Loucy (cell line): ENCODE data around the gene OTUD1.

ENCODE experiments used
- H2AFZ ChIP-seq: fragments of 200-600 bp; sonication (generic); 2 replicates; pipeline ENCODE4 v1.6.0; 2016; ENCODE audit warnings: antibody characterized with exemption, mild to moderate bottlenecking, low read length, moderate library complexity
- H3F3A ChIP-seq: fragments of 200-600 bp; 2 replicates; pipeline ENCODE4 v1.6.0; 2016; ENCODE audit warnings: antibody characterized with exemption, low read depth, mild to moderate bottlenecking
- H3K27me3 ChIP-seq: fragments of 200-600 bp; sonication (generic); 2 replicates; pipeline ENCODE4 v1.6.1; 2014; ENCODE audit warnings: low read length, mild to moderate bottlenecking; ENCODE audit not compliant: insufficient read depth, poor library complexity, severe bottlenecking
- H3K36me3 ChIP-seq: fragments of 200-600 bp; sonication (generic); 2 replicates; pipeline ENCODE4 v1.6.1; 2016; ENCODE audit warnings: low read length; ENCODE audit not compliant: insufficient read depth
- H3K4me1 ChIP-seq: fragments of 200-600 bp; sonication (generic); 2 replicates; pipeline ENCODE4 v1.5.1; 2014; ENCODE audit warnings: low read length, mild to moderate bottlenecking; ENCODE audit not compliant: insufficient read depth, poor library complexity, severe bottlenecking
- H3K4me2 ChIP-seq: fragments of 200-600 bp; sonication (generic); 2 replicates; pipeline ENCODE4 v1.6.0; 2014; ENCODE audit warnings: antibody characterized with exemption, low read length, low read depth, mild to moderate bottlenecking; ENCODE audit not compliant: poor library complexity, severe bottlenecking
- H3K4me3 ChIP-seq: fragments of 200-600 bp; sonication (generic); 2 replicates; pipeline ENCODE4 v1.5.1; 2014; ENCODE audit warnings: low read length, mild to moderate bottlenecking, mixed read lengths; ENCODE audit not compliant: poor library complexity, severe bottlenecking
- H3K79me2 ChIP-seq: fragments of 200-600 bp; sonication (generic); 2 replicates; pipeline ENCODE4 v1.6.1; 2014; ENCODE audit warnings: low read length; ENCODE audit not compliant: insufficient read depth
- H3K9ac ChIP-seq: fragments of 200-600 bp; sonication (generic); 2 replicates; pipeline ENCODE4 v1.6.0; 2014; ENCODE audit warnings: mild to moderate bottlenecking, low read depth, low read length, moderate library complexity; ENCODE audit not compliant: poor library complexity, severe bottlenecking
- H3K9me2 ChIP-seq: fragments of 200-600 bp; sonication (generic); replicated peaks from 2 replicates; pipeline ENCODE4 v1.6.1; 2016; ENCODE audit warnings: low read depth, low read length, mixed read lengths
- H3K9me3 ChIP-seq: fragments of 200-600 bp; sonication (generic); 2 replicates; pipeline ENCODE4 v1.6.1; 2014; ENCODE audit warnings: mild to moderate bottlenecking, antibody characterized with exemption, low read length, low read depth; ENCODE audit not compliant: insufficient read depth
- H4K20me1 ChIP-seq: fragments of 200-600 bp; sonication (generic); 2 replicates; pipeline ENCODE4 v1.6.0; 2014; ENCODE audit warnings: antibody characterized with exemption, low read length, mild to moderate bottlenecking; ENCODE audit not compliant: insufficient read depth, poor library complexity, severe bottlenecking
- EZH2phosphoT487 ChIP-seq: fragments of 200-600 bp; IDR thresholded peaks from 2 replicates; pipeline ENCODE4 v1.6.1; 2018; ENCODE audit warnings: antibody characterized with exemption, mild to moderate bottlenecking, moderate library complexity, borderline replicate concordance
- TF ChIP-seq, protein P1 (sequence below): fragments of 200-600 bp; sonication (generic); conservative IDR thresholded peaks from 2 replicates; pipeline ENCODE4 v1.5.1; 2014; ENCODE audit warnings: mild to moderate bottlenecking, antibody characterized with exemption, low read length

The OTUD1 gene

DNA sequence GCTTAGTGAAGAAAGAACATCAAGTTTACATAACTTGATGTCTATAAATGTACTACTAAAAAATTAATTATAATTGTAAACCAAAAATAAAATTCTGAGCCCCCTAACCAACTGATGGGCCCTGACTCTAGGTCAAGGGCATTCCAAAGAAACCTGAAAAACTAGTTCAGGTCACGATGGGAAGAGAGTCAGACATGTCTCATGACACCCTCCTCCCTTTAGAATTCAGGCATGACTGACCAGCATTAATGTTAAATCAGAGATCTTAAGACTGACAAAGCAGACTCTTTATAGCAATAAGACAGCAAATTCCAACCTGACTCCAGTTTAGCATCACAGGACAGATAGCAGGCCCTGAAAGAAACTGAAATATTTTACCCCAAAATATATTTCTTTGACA is 21.6 kb upstream of the OTUD1 start:
- TF ChIP-seq, protein P1, sequence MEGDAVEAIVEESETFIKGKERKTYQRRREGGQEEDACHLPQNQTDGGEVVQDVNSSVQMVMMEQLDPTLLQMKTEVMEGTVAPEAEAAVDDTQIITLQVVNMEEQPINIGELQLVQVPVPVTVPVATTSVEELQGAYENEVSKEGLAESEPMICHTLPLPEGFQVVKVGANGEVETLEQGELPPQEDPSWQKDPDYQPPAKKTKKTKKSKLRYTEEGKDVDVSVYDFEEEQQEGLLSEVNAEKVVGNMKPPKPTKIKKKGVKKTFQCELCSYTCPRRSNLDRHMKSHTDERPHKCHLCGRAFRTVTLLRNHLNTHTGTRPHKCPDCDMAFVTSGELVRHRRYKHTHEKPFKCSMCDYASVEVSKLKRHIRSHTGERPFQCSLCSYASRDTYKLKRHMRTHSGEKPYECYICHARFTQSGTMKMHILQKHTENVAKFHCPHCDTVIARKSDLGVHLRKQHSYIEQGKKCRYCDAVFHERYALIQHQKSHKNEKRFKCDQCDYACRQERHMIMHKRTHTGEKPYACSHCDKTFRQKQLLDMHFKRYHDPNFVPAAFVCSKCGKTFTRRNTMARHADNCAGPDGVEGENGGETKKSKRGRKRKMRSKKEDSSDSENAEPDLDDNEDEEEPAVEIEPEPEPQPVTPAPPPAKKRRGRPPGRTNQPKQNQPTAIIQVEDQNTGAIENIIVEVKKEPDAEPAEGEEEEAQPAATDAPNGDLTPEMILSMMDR: no peak
- no peaks in the 10 kb centered on the region for H3K4me1 ChIP-seq

DNA sequence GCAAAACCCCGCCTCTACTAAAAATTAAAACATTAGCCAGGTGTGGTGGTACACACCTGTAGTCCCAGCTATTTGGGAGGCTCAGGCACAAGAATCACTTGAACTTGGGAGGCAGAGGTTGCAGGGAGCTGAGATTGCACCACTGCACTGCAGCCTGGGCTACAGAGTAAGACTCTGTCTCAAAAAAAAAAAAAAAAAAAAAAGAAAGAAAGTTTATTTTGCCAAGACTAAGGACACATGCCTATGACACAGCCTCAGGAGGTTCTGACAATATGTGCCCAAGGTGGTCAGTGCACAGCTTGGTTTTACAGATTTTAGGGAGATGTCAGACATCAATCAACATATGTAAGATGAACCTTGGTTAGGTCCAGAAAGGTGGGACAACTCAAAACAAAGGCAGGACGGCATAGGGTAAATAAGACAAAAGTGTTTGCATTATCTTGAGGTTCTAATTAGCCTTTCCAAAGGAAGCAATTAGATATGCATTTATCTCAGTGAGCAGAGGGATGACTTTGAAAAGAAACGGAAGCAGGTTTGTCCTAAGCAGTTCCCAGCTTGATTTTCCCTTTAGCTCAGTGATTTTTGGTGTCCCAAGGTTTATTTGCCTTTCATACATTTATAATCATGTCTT is 20.7 kb upstream of the OTUD1 start:
- H3K4me3 ChIP-seq: no peak overlapping the region
- H3K9me2 ChIP-seq: no peaks in the 10 kb centered on the region
- H3K4me2 ChIP-seq: no peak overlapping the region
- H4K20me1 ChIP-seq: no peaks in the 10 kb centered on the region
- no peaks in the 10 kb centered on the region for H3K9me3 ChIP-seq
- H3K27me3 ChIP-seq: no peaks in the 10 kb centered on the region
- H3K79me2 ChIP-seq: no peaks in the 10 kb centered on the region
- no peak for TF ChIP-seq EZH2phosphoT487
- TF ChIP-seq, protein P1: no peak
- no peak overlapping the region for H2AFZ ChIP-seq
- no peaks in the 10 kb centered on the region for H3K36me3 ChIP-seq
- no peaks in the 10 kb centered on the region for H3K4me1 ChIP-seq
- H3F3A ChIP-seq: no peaks in the 10 kb centered on the region
- no peak overlapping the region for H3K9ac ChIP-seq

More for the DNA sequence above, 21.6 kb upstream of the OTUD1 start:
- Histone ChIP-seq H3K79me2 (no peaks in the 10 kb centered on the region), H2AFZ (no peak overlapping the region), H4K20me1 (no peaks in the 10 kb centered on the region), H3F3A (no peaks in the 10 kb centered on the region), H3K27me3 (no peaks in the 10 kb centered on the region), H3K9me3 (no peaks in the 10 kb centered on the region), H3K4me3 (no peak overlapping the region), H3K9ac (no peak overlapping the region), H3K36me3 (no peaks in the 10 kb centered on the region), H3K4me2 (no peak overlapping the region), H3K9me2 (no peaks in the 10 kb centered on the region)

DNA sequence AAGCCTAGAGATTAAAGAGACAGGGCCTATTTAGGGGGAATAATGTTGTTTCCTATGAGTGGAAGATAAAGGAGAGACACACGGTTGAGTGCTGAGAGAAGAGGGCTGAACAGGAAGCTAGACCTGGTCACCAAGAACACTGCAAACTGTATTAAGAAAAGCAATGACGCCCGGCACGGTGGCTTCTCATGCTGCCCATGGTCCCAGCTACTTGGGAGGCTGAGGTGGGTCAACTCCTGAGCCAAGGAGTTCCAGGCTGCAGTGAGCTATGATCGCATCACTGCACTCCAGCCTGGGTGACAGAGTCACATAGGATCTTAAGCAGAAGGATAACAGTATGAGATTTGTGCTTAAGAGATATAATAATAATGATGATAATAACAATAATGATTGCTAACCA is 19.7 kb upstream of the OTUD1 start:
- no peaks in the 10 kb centered on the region for H3K9me3 ChIP-seq
- H3K9me2 ChIP-seq: no peaks in the 10 kb centered on the region
- H3K4me3 ChIP-seq: no peak overlapping the region
- TF ChIP-seq, protein P1: no peak
- TF ChIP-seq EZH2phosphoT487: no peak
- H3K79me2 ChIP-seq: no peaks in the 10 kb centered on the region
- H3K27me3 ChIP-seq: no peaks in the 10 kb centered on the region
- H4K20me1 ChIP-seq: no peaks in the 10 kb centered on the region
- no peak overlapping the region for H3K4me2 ChIP-seq
- no peak overlapping the region for H2AFZ ChIP-seq
- no peaks in the 10 kb centered on the region for H3K36me3 ChIP-seq
- no peak overlapping the region for H3K9ac ChIP-seq
- H3F3A ChIP-seq: no peaks in the 10 kb centered on the region
- no peaks in the 10 kb centered on the region for H3K4me1 ChIP-seq
